ENCODE measurements around the gene FAU.

GRCh38 chr11:65117206-65118096 is 4.5 kb downstream of the FAU start, which contains the start of gene ZNHIT2:
- TF ChIP-seq, protein P1, sequence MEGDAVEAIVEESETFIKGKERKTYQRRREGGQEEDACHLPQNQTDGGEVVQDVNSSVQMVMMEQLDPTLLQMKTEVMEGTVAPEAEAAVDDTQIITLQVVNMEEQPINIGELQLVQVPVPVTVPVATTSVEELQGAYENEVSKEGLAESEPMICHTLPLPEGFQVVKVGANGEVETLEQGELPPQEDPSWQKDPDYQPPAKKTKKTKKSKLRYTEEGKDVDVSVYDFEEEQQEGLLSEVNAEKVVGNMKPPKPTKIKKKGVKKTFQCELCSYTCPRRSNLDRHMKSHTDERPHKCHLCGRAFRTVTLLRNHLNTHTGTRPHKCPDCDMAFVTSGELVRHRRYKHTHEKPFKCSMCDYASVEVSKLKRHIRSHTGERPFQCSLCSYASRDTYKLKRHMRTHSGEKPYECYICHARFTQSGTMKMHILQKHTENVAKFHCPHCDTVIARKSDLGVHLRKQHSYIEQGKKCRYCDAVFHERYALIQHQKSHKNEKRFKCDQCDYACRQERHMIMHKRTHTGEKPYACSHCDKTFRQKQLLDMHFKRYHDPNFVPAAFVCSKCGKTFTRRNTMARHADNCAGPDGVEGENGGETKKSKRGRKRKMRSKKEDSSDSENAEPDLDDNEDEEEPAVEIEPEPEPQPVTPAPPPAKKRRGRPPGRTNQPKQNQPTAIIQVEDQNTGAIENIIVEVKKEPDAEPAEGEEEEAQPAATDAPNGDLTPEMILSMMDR (IDR thresholded peaks at IDR 0.05 in 4 of 5, conservative IDR thresholded peaks at IDR 0.05 in 1 of 5): peak; percentile 90 to 99 (median 96)
- peak; percentile 47 to 57 for TF ChIP-seq POLR2A (IDR thresholded peaks at IDR 0.05)
